ENCODE measurements around the gene CHCHD1. TPM values are rescaled to one million over a fixed set of nuclear protein-coding genes. Genes with fewer than 3 reads are reported as not detected.

CHCHD1 gene
- total and polyA plus RNA-seq, 5 donors from 2014 or later: 6.3 to 79.3 (median 69.6) TPM

DNA sequence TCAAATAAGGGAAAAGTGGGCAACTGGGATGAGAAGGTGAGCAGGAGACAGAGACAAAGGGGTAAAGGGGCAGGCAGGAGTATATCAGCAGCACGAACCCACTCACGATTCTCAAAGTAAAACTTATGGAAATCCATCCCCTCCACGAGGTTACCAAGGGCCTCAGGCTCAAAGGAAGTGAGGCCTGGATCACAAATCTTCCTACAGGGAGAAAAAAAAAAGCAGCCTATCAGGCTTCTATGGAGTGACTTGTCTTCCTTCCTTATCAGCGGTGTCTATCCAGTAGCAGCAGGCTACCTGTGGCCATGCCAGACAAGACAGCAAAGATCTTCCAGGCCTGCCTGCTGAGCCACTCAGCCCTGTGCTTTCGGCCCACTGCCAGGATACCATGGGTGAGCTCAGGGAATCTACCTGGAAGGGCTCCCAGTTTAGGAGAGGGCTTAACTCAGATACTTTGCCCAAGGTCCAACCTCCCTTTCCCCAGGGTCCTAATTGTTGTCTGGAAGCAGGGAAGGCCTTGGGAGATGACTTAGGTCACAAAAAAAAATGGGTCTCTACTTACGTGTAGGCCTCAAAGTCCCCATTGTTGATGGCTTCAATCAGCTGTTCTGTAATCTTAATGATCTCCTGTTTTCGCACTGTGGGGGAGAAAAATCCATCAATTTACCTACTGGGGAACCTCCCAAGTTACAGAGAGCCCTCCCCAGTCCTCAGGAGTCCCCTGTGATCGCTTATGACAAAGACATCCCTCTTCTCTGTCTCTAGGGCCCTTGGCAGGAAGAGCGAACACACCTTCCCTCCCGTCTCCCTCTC lies 35.3 kb downstream of the CHCHD1 start:
- H3K36me3 Mint-ChIP-seq: peaks cover 40% of the 10 kb centered on the region
- peaks cover 0 to 10% (median 0%) of the 10 kb centered on the region in 4 donors for H3K4me1 Mint-ChIP-seq
- H3K36me3 ChIP-seq (ENCODE audit: control insufficient read depth, insufficient read depth, low read length): peaks cover 51% of the 10 kb centered on the region
- no peaks in the 10 kb centered on the region for H3K27me3 ChIP-seq (ENCODE audit: control insufficient read depth, insufficient read depth, low read length)
- no peak overlapping the region for H3K4me3 ChIP-seq (ENCODE audit: low read depth, low read length)
- H3K4me3 Mint-ChIP-seq: no peak overlapping the region
- DNase-seq (no peak), ATAC-seq (ENCODE audit: low read depth in 2 of 2) (no peak)
- H3K27me3 Mint-ChIP-seq: no peaks in the 10 kb centered on the region
- H3K9me3 Mint-ChIP-seq: no peaks in the 10 kb centered on the region
- H3K27ac ChIP-seq (ENCODE audit: insufficient read depth, low read length, poor library complexity, severe bottlenecking): no peak overlapping the region
- H3K27ac Mint-ChIP-seq: peak overlapping the region in 1 of 3 donors; percentile 50
- no peaks in the 10 kb centered on the region for H3K9me3 ChIP-seq (ENCODE audit: control insufficient read depth in 2 of 2, low read length in 2 of 2)
- no peaks in the 10 kb centered on the region for H3K4me1 ChIP-seq (ENCODE audit: control insufficient read depth, insufficient read depth, low read length, poor library complexity, severe bottlenecking)

DNA sequence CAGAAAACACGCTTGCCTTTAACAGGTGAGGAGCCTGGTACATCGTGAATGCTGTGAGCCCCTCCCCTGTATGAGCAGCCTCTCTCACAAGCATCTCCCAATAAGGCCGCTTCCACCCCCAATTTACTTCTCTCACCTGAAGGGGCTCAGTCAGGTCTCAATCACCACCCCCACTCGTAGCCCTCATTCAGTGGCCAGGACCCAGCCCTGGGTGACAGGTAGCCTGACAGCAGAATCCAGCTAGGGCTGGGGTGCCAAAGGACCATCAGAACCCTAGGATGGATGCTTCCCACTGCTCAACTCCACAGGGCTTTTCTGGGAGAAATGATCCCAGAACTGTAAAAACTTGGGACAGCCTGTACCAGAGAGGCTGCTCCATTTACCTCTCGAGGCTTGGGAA lies 36.0 kb downstream of the CHCHD1 start:
- H3K36me3 Mint-ChIP-seq: peaks cover 41% of the 10 kb centered on the region
- Histone ChIP-seq H3K27ac (ENCODE audit: insufficient read depth, low read length, poor library complexity, severe bottlenecking) (no peak overlapping the region), H3K27me3 (ENCODE audit: control insufficient read depth, insufficient read depth, low read length) (no peaks in the 10 kb centered on the region), H3K36me3 (ENCODE audit: control insufficient read depth, insufficient read depth, low read length) (peaks cover 55% of the 10 kb centered on the region), H3K4me1 (ENCODE audit: control insufficient read depth, insufficient read depth, low read length, poor library complexity, severe bottlenecking) (no peaks in the 10 kb centered on the region), H3K4me3 (ENCODE audit: low read depth, low read length) (no peak overlapping the region), H3K9me3 (ENCODE audit: control insufficient read depth in 2 of 2, low read length in 2 of 2) (no peaks in the 10 kb centered on the region)
- H3K27me3 Mint-ChIP-seq: no peaks in the 10 kb centered on the region
- H3K4me1 Mint-ChIP-seq: peaks cover 0 to 8% (median 0%) of the 10 kb centered on the region in 4 donors
- H3K27ac Mint-ChIP-seq: no peak overlapping the region
- no peak overlapping the region for H3K4me3 Mint-ChIP-seq
- ATAC-seq (ENCODE audit: low read depth in 2 of 2) (no peak), DNase-seq (no peak)
- H3K9me3 Mint-ChIP-seq: no peaks in the 10 kb centered on the region

GRCh38 chr10:73818402-73818801 lies 36.6 kb downstream of the CHCHD1 start:
- no peaks in the 10 kb centered on the region for H3K9me3 Mint-ChIP-seq
- no peak overlapping the region for H3K27ac Mint-ChIP-seq
- ATAC-seq (ENCODE audit: low read depth in 2 of 2) (no peak), DNase-seq (no peak)
- peaks cover 35% of the 10 kb centered on the region for H3K36me3 Mint-ChIP-seq
- H3K4me3 Mint-ChIP-seq: no peak overlapping the region
- Histone ChIP-seq H3K27ac (ENCODE audit: insufficient read depth, low read length, poor library complexity, severe bottlenecking) (no peak overlapping the region), H3K9me3 (ENCODE audit: control insufficient read depth in 2 of 2, low read length in 2 of 2) (no peaks in the 10 kb centered on the region), H3K4me3 (ENCODE audit: low read depth, low read length) (no peak overlapping the region), H3K36me3 (ENCODE audit: control insufficient read depth, insufficient read depth, low read length) (peaks cover 56% of the 10 kb centered on the region), H3K27me3 (ENCODE audit: control insufficient read depth, insufficient read depth, low read length) (no peaks in the 10 kb centered on the region), H3K4me1 (ENCODE audit: control insufficient read depth, insufficient read depth, low read length, poor library complexity, severe bottlenecking) (no peaks in the 10 kb centered on the region)
- peaks cover 0 to 2% (median 0%) of the 10 kb centered on the region in 4 donors for H3K4me1 Mint-ChIP-seq
- H3K27me3 Mint-ChIP-seq: no peaks in the 10 kb centered on the region

DNA sequence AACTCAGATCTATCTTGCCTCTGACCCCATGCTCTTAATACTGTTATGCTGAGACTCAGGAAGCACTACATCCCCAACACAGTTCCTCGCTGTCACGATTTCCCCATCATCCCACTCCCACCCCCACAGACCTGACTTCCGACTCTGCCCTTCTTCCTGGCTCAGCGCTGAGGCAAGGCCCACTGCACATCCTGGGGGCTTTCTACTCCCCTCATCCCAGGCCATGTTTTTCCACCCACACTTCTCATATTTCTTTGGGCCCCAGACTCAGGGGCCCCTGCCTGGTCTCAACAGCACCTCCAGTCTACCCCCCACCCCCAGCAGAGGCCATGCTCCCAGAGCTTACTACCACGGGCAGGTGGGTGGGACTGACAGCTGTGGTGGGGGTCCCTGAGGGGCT lies 37.2 kb downstream of the CHCHD1 start:
- H3K27ac ChIP-seq (ENCODE audit: insufficient read depth, low read length, poor library complexity, severe bottlenecking): no peak overlapping the region
- Mint-ChIP-seq H3K36me3 (peaks cover 30% of the 10 kb centered on the region), H3K9me3 (no peaks in the 10 kb centered on the region), H3K27ac (peak overlapping the region in 1 of 3 donors; percentile 48), H3K27me3 (no peaks in the 10 kb centered on the region), H3K4me1 (peaks cover 0 to 2% (median 0%) of the 10 kb centered on the region in 4 donors), H3K4me3 (no peak overlapping the region)
- H3K36me3 ChIP-seq (ENCODE audit: control insufficient read depth, insufficient read depth, low read length): peaks cover 56% of the 10 kb centered on the region
- DNase-seq (no peak), ATAC-seq (ENCODE audit: low read depth in 2 of 2) (no peak)
- no peaks in the 10 kb centered on the region for H3K9me3 ChIP-seq (ENCODE audit: control insufficient read depth in 2 of 2, low read length in 2 of 2)
- no peaks in the 10 kb centered on the region for H3K4me1 ChIP-seq (ENCODE audit: control insufficient read depth, insufficient read depth, low read length, poor library complexity, severe bottlenecking)
- no peak overlapping the region for H3K4me3 ChIP-seq (ENCODE audit: low read depth, low read length)
- H3K27me3 ChIP-seq (ENCODE audit: control insufficient read depth, insufficient read depth, low read length): no peaks in the 10 kb centered on the region

- H3K36me3 Mint-ChIP-seq: peaks cover 27% of the 10 kb centered on the region
- Histone ChIP-seq H3K4me1 (ENCODE audit: control insufficient read depth, insufficient read depth, low read length, poor library complexity, severe bottlenecking) (no peaks in the 10 kb centered on the region), H3K27me3 (ENCODE audit: control insufficient read depth, insufficient read depth, low read length) (no peaks in the 10 kb centered on the region), H3K4me3 (ENCODE audit: low read depth, low read length) (no peak overlapping the region), H3K36me3 (ENCODE audit: control insufficient read depth, insufficient read depth, low read length) (peaks cover 61% of the 10 kb centered on the region), H3K9me3 (ENCODE audit: control insufficient read depth in 2 of 2, low read length in 2 of 2) (no peaks in the 10 kb centered on the region), H3K27ac (ENCODE audit: insufficient read depth, low read length, poor library complexity, severe bottlenecking) (no peak overlapping the region)
- no peaks in the 10 kb centered on the region for H3K27me3 Mint-ChIP-seq
- no peak overlapping the region for H3K4me3 Mint-ChIP-seq
- ATAC-seq (ENCODE audit: low read depth in 2 of 2) (no peak), DNase-seq (no peak)
- no peak overlapping the region for H3K27ac Mint-ChIP-seq
- H3K4me1 Mint-ChIP-seq: peaks cover 0 to 2% (median 0%) of the 10 kb centered on the region in 4 donors
- H3K9me3 Mint-ChIP-seq: no peaks in the 10 kb centered on the region
Measured at GRCh38 chr10:73819513-73820093, 37.8 kb downstream of the CHCHD1 start.

DNA sequence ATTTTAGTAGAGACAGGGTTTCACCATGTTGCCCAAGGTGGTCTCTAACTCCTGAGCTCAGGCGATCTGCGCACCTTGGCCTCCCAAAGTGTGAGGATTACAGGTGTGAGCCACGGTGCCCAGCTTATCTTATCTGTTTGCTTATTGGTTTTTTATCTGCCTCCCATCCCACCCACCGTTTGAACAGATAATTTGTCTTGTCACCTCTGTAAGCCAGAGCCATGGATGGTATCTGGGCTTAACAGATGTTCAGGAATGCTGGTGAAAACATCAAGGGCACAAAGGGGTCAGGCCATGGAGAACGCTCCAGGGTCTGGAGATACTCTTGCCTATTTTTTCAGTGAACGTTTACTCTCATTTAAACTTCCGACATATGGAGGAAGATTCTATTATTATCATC lies 41.5 kb downstream of the CHCHD1 start:
- Histone ChIP-seq H3K27me3 (ENCODE audit: control insufficient read depth, insufficient read depth, low read length) (no peaks in the 10 kb centered on the region), H3K36me3 (ENCODE audit: control insufficient read depth, insufficient read depth, low read length) (peaks cover 58% of the 10 kb centered on the region), H3K27ac (ENCODE audit: insufficient read depth, low read length, poor library complexity, severe bottlenecking) (no peak overlapping the region), H3K4me3 (ENCODE audit: low read depth, low read length) (no peak overlapping the region), H3K9me3 (ENCODE audit: control insufficient read depth in 2 of 2, low read length in 2 of 2) (no peaks in the 10 kb centered on the region), H3K4me1 (ENCODE audit: control insufficient read depth, insufficient read depth, low read length, poor library complexity, severe bottlenecking) (no peaks in the 10 kb centered on the region)
- ATAC-seq (ENCODE audit: low read depth in 2 of 2) (no peak), DNase-seq (no peak)
- Mint-ChIP-seq H3K36me3 (peaks cover 13% of the 10 kb centered on the region), H3K4me1 (peaks cover 0 to 3% (median under 1%) of the 10 kb centered on the region in 4 donors), H3K9me3 (no peaks in the 10 kb centered on the region), H3K27ac (peak overlapping the region in 1 of 3 donors; percentile 79), H3K4me3 (no peak overlapping the region), H3K27me3 (no peaks in the 10 kb centered on the region)

GRCh38 chr10:73824146-73824725 lies 42.4 kb downstream of the CHCHD1 start:
- Mint-ChIP-seq H3K27me3 (no peaks in the 10 kb centered on the region), H3K4me1 (peaks cover 0 to 3% (median under 1%) of the 10 kb centered on the region in 4 donors), H3K9me3 (no peaks in the 10 kb centered on the region), H3K27ac (no peak overlapping the region), H3K36me3 (peaks cover 13% of the 10 kb centered on the region), H3K4me3 (no peak overlapping the region)
- ATAC-seq (ENCODE audit: low read depth in 2 of 2): no peak
- Histone ChIP-seq H3K9me3 (ENCODE audit: control insufficient read depth in 2 of 2, low read length in 2 of 2) (no peaks in the 10 kb centered on the region), H3K36me3 (ENCODE audit: control insufficient read depth, insufficient read depth, low read length) (peaks cover 62% of the 10 kb centered on the region), H3K4me1 (ENCODE audit: control insufficient read depth, insufficient read depth, low read length, poor library complexity, severe bottlenecking) (no peaks in the 10 kb centered on the region), H3K4me3 (ENCODE audit: low read depth, low read length) (no peak overlapping the region), H3K27ac (ENCODE audit: insufficient read depth, low read length, poor library complexity, severe bottlenecking) (no peak overlapping the region), H3K27me3 (ENCODE audit: control insufficient read depth, insufficient read depth, low read length) (no peaks in the 10 kb centered on the region)
- DNase-seq: no peak

Measured in CD4-positive, CD25-positive, alpha-beta regulatory T cell (primary cell).